Measurements from ENCODE around the gene MACROD2.

The MACROD2 gene

DNA sequence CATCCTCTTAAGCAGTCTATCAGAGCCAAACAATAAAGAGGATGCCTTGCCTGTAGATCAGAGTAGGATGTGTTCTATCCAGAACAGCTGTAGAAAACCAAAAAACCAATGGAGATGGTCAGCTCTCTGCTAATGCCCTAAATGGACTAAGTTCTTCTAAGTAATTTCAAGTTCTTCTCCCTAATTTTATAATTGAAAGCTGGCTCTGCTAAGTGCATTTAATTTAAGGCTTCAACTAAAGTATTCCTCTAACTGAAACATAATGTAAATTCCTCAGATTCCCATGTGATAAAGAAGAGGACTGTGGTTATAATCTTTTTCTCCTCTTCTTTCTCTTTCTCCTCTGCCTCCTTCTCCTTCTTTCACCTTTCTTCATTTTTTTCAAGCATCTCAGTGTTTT lies 1868.4 kb downstream of the MACROD2 start:
- no peak for DNase-seq

- DNase-seq: no peak
Observed at GRCh38 chr20:15865553-15865952, 1870.2 kb downstream of the MACROD2 start.

DNA sequence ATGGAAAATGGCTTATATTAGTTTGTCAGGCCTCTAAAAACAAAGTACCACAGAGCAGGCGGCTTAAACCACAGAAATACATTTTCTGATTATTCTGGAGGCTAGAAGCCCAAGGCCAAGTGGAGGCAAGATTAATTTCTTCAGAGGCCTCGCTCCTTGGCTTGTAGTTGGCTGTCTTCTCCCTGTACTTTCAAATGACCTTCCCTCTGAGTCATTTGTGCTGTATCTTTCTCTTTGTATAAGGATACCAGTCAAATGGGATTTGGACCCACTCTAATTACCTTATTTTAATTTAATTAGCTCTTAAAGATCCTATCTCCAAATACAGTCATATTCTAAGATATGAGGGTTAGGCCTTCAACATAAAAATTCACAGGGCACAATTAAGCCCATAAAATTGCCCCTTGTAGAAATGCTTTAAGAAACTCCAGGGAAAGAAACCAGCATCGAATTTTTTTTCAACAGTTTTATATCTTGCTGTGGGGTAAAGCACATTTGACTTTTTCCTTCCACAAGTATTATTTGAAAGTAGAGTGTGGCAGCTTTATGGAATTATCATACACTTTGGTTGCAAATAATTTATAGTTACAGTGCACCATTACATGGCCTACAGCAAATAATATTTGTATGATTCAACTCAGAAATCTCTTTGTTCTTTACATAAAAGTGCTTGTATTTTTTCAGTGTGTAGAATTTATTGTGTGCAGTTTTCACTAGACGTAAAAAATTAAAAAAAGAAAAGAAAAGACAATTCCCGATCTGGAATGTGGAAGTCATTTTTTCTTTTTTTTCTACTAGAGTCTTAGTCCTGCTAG lies 1871.8 kb downstream of the MACROD2 start:
- DNase-seq: no peak

- no peak for DNase-seq
Observed at GRCh38 chr20:15867899-15868298, 1872.6 kb downstream of the MACROD2 start.

GRCh38 chr20:15875446-15875845 lies 1880.1 kb downstream of the MACROD2 start:
- DNase-seq: peak; percentile 54

- DNase-seq: no peak
Observed at GRCh38 chr20:15882553-15882952, 1887.2 kb downstream of the MACROD2 start.

DNA sequence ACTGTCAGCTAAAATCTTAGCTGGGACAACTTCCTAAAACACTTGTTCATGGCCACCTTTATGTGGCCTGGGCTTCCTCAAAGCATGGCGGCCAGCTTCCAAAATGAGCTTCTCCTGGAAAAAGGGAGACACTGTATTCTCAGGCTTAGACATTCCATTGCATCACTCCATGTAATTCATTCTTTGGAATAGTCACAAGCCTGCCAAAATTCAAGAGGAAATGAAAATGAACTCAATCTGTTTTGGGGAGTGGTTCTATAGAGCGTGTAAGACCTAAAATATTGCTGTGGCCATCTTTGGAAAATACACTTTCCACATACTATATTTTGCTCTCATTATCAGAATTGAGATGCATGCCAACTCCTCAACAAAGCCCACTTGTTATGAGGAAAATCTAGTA lies 1890.9 kb downstream of the MACROD2 start:
- DNase-seq: no peak

DNA sequence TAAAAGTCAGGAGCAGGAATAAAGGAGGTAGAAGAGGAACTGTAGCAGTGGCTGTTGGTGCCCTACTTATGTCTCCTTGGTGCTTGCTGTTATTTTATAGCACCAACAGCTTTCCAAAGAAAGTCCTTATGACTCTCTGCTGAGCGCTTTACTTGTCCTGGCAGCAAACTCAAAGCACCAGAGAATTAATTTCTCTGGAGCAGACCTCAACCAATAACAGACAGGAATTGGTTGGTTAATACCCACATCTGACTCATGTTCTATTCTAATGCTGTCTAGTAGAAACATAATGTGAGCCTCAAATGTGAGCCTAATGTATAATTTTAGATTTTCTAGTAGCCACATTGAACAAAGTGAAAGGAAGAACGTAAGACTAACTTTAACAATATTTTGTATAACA lies 1892.1 kb downstream of the MACROD2 start:
- no peak for DNase-seq

- DNase-seq: no peak
Observed at GRCh38 chr20:15889061-15889460, 1893.7 kb downstream of the MACROD2 start.

- DNase-seq: no peak
Observed at GRCh38 chr20:15889514-15890256, 1894.4 kb downstream of the MACROD2 start.

GRCh38 chr20:15890407-15890982 lies 1895.2 kb downstream of the MACROD2 start:
- DNase-seq: no peak

DNA sequence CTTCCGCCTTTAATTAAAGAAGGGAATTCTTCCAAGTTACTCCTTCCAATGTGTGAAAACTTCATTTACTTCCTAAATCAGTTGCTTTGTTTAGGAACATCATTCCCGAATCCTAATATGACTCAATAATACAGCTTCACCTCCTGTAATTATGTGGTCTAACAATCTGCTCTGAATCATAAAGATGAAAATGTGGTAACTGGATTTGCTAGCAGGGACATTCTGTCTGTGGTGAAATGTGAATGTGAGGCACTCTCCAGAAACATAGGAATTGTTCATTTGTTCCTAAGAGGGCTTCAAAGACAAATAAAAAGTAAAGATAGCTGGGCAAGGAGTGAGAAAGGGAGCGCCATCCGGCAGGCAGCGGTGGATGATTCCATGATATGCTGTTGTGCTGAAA lies 1899.8 kb downstream of the MACROD2 start:
- DNase-seq: no peak

DNA sequence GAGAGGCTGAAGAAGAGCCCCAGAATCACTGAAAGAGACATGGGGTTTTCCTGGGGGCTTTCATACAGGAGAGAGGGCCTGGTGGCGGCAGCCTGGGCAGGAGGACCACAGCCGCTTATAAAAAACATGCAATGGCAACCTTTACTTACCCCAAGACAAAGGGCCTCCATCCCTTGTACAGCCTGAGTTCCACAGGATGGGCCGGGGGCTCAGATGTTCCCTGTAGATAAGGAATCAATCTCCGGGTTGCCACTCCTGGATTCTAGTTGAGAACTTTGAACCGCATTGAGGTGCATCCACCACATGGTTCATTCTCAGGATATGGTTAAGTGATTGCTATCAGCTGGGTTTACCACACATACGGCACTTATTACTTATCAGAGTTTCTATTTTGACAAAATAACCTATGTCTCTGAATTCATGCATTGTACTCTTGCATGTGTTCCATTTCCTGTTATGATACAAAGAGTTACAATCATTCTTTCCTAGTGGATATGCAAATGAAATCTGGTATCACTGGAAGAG lies 1900.3 kb downstream of the MACROD2 start:
- DNase-seq: no peak

DNA sequence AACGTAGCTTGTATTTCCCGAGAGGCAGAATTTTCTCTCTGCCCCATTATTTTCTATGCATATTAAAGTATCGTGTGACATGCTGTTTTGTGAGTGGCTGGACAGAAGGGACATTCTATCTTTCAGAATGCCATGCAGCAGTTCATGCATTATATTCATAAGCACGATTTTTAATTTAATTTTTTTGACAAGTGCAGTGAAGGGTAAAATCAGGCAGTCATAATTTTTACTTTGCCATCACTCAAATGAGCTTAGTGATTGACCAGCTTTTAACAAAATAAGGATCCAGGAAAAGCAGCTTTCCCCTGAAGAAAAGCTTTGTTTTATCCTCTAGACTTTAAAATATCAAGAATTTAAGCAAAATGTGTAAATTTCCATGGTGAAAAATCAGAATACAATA lies 1904.7 kb downstream of the MACROD2 start:
- no peak for DNase-seq

GRCh38 chr20:15900443-15900842 lies 1905.1 kb downstream of the MACROD2 start:
- DNase-seq: no peak

DNA sequence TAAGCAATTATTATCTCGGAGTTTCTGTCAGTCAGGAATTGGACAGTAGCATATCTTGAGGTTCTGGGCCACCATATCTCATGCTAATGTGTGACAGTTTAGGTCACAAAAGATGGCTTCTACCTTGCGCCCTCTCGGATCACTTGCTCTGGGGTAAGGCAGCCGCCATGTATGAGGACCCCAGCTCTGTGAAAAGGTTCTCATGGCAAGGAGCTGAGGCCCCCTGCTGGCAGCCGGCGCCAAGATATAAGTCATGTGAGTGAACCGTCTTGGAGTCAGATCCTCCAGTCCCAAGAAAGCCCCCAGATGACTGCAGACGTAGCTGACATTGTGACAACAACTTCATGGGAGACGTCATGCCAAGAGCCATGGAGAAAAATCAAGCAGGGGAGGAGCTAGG lies 1907.2 kb downstream of the MACROD2 start:
- DNase-seq: no peak

DNA sequence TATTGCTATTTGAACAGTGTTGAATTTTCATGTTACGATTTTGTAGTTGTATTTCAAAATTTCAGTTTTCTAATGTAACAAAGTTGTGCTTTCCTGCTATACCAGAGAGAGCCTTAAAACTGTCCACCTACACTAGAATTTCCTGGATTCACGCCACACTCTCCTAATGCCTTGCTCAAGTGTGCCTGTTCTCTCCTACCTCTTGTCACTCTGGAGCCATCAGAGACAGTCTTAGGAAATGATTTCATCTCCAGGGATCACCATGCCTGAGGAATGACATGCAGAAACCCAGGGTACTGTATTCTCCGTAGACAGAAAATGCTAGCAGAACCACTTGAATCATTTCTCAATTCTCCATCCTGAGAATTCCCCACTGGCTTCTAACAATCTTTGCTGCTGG lies 1910.3 kb downstream of the MACROD2 start:
- no peak for DNase-seq

GRCh38 chr20:15909995-15910394 lies 1914.7 kb downstream of the MACROD2 start:
- DNase-seq: no peak

- no peak for DNase-seq
Observed at GRCh38 chr20:15911581-15911980, 1916.3 kb downstream of the MACROD2 start.

- DNase-seq: no peak
Observed at GRCh38 chr20:15913391-15914025, 1918.2 kb downstream of the MACROD2 start.

DNA sequence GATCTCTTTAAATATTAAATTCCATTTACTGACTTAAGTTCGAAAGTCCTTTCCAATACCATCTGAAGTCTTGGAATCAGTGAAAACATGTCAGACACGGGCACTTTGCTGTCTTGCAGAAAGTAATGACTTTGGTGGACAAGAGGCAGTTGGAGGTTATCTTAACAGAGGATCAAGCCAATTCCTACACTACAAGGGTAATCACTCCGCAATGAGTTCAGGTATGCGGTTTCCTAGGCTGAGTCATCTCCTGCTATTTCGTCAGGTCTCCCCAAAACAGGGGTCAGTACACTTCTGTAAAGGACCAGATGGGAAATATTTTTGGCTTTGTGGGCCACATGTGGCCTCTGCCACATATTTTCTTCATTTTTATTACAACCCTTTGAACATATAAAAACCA lies 1921.3 kb downstream of the MACROD2 start:
- DNase-seq: no peak

DNA sequence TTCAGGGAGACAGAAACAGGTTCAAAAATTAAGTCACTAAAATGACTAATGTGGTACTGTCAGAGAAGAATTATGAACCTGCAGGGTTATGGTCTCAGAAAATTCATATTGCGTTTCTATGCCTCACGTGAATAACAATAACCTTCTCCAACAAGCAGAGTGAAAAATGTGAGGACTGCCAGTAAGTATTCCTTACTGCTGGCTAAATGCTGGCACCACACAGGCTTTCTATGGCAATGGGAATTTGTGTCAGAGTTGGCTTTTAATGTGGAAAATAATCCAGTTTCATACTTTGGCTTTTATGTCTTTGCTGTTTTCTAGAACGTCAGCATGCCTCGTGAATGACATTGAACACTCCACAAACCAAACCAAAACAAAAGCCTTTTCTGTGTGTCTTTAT lies 1922.0 kb downstream of the MACROD2 start:
- DNase-seq: no peak

DNA sequence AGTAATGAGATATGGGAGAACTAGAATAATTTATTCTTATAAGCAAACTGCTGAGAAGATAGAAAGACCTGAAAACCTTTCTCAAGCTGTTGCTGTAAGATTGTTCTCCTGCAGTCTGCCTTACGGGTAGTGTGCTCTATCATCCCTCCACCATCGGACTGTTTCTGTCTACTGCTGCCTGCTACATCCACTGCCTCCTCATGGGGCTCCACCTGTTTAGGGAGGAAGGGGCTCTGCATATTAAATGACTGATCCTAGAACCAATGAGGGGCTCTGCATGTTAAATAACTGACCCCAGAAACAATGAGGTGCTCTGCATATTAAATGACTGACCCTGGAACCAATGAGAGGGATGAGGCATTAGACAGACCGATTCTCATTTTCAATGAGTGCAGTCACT lies 1923.3 kb downstream of the MACROD2 start:
- DNase-seq: no peak
